NOMO-1 treated with DMSO at 0.1 percent for 48 hours (cell line): ENCODE results near the gene SLX9.

ENCODE experiments used
- DNase-seq: peaks from one replicate; lab custom pipeline; 2025; ENCODE audit not compliant: unreplicated experiment; lab: John Stamatoyannopoulos, UW

The SLX9 gene

DNA sequence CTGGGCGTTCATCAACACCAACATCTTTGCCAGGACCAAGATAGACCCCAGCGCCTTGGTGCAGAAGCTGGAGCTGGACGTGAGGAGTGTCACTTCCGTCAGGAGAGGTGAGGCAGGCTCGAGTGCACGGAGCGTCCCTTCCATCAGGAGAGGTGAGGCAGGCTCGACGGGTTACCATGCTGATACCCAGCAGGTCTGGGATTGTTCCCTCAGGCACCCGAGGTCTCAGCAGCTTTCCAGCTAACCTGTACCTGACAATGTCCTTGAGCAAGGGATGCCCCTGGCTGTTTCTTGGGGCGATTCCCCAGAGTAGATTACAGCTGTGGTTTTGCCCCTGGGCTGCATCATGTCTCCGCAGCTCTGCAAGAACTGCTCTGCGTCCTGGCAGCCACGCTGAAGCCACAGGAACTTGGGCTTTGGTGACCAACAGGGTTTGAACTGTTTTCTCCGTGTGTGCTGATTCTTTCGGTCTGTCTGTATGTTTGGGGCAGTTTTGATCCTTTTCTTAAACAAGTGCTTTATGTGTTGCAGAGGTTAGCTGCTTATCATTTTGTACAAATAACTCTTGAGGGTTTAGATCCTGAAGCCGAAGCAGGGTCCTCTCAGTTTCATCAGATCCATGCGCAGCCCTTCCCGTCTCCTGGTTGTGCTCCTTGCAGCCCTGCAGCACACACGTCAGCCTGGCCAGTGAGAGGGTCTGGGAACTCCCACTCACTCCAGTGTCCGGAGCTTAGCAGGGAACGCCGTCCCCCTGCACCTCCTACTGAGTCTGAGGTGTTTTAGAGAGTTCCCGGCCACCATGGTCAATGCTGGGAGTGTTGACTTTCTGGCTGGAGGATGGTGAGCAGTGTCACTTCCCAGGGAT lies 4.1 kb downstream of the SLX9 start:
- DNase-seq: no peak

DNA sequence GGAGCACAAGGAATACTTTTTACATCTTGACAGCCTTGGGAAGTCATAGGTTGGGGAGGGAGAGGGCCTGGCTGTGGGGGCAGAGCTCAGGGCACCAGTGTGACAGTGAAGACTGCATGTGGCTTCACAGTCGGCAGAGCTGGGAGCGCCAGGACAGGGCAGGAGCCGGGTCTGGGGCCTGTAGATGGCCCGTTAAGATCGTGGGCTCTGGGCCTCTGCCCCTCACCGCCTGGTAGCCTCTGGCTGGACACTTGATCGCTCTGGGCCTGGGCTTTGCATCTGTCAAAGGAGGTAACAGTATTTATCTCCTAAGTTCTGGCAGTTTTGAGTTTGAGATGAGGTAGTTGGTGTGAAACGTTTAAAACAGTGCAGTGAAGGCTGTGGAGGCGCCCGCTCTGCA lies 4.8 kb downstream of the SLX9 start:
- no peak for DNase-seq

DNA sequence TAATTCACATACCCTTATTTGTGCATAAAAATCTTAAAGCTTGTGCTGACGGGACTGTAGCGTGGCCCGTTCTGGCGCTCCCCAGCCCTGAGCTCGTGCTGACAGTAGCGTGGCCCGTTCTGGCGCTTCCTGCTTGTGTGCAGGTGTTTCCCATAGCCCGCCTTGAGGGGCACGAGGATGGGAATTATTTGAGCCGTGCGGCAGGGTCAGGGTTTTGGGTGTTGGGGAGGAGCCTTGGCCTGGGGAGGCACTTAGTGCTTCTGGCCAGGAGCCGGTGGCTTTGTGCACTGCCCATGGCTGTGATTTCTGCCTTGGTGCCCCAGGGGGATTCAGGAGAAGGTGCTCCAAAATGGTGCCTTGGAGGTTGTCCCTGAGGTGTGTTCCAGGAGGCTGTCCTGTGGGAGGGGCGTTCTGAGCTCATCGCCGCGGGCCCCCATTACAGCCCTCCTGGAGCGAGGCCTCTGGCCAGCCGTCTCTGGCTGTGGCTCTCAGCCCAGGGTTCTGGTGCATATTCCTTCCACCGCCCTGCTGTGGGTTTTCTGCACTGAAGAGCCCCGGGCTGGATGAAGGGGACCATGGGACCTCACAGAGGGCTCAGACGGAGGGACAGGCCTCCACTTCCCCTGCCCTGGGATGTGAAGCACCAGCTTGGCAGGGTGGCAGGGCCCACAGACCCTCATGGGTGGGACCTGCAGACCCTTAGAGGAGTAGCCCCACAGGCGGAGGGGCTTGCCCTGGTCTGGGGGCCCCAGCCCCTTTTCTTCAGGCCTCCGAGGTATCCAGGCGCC lies 6.6 kb downstream of the SLX9 start:
- DNase-seq: no peak

DNA sequence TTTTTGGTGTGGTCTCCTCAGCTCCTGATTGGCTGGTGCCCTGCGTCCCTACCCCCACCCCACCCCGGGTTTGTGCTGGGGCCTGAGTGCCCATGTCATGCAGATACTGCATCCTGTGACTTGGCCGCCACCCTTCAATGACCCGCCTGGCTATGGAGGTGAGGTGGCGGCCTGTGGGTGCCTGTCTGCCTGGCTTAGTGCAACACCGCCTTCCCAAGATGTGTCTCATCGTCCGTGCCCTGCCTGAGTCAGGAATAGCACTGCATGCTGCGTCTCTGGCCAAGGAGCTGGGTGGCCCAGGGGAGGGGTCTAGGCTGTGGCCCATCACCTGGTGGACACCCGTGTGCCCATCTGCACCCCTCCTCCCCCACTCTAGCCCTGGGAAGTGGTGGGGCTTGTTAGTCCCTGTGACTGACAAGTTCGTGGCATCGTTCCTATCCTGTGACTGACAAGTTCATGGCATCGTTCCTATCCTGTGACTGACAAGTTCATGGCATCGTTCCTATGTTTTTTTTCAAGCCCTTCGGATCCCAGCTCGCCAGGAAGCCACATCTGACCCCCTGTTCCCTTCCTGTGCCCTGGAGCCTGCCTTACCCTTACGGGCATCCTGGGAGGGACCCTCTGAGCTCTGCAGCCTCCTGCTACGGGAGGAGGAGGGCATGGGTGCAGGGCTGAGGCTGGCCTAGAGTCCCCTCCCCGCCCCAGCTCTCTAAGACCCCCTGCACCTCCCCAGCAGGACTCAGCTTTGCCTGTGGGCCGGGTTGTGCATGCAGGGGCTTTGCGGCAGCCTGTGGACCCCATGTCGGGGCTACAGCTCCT lies 7.5 kb downstream of the SLX9 start:
- DNase-seq: no peak

DNA sequence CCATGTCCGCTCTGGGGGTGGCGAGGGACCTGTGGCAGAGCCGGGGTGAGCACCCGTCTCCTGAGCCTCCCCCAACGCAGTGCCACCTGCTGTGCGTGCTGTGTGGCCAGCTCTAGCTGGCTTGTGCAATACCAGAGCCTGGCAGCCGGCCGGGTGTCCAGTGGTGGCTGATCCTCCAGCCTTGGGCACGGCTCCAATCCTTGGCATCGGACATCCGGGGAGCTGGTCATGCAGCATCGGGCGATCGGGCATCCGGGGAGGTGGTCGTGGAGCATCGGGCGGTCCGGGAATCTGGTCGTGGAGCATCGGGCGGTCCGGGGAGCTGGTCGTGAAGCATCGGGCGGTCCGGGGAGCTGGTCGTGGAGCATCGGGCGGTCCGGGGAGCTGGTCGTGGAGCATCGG lies 8.1 kb downstream of the SLX9 start:
- DNase-seq: no peak

DNA sequence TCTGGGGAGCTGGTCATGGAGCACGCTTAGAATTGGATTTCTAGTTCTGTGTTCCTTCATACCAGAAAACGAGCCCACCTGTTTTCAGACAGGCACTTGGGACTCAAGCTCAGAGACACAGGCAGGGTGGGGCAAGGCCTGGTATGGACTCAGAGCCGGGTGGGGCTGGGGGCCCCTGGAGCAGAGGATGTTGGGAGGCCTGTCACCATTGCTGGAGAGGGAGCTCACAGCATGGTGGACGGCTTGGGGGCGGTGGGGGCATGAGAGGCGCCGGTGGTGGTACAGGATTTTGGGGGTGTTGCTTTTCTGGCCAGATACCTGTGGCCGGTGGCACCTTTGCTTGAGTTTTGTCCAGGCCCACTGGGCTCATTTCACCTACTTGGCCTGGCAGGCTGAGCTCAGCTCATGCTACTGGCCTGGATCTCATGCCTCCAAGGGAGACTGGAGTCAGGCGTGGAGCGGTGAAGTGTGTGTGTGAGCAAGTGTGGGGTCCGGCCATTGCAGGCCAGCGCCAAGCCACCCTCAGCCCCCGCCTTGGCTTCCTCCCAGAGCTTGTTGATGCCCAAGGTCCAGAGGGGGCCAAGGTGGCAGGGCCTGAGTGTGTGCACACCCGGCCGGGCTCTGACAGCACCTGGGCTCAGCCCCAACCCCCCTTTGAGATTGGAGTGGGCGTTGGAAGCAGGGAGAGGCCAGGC lies 8.7 kb downstream of the SLX9 start:
- no peak for DNase-seq

DNA sequence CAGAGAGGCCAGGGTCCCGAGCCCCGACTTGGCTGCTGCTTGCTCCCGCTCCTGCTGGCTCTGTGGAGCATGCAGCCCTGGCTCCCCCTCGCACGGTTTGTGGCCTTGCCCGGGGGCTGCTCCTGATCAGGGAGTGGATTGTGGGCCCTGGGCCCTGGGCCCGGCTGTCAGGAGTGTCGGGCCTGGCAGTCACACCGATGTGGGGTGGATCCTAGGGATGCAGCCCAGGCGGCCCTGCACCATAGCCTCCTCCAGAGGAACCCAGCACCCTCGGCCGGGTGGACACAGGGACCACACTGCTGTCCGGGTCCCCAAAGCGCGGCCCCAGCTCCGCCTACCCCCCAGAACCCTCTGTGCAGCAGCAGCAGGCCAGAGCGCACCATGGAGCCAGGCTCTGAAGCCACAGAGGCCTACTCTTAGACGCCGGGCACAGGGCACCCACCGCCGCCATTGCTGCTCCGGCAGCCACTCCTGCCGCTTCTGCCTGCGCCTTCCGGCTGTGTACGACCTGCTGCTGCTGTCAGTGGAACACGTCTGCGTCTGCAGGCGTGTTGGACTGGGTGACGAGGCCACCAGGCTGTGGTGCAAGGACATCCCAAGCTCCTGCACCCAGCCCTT lies 9.4 kb downstream of the SLX9 start:
- no peak for DNase-seq

DNA sequence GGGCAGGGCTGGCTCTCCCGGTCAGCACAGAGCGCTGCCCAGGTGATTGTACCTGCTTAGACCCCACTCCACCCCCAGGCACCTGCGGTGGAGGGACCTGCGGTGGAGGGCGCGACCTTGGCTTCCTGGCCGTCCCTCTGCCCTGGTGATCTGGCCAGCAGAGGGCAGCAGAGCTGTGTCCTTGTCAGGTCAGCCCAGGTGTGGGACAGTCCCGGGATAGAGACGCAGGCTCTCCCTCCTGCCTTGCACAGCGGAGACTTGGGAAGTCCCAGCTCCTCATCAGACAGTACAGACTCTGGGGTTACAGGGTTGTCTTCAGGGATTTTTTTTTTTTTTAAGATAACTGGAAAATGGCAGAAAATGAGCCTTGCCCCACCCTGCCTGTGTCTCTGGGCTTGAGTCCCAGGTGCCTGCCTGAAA lies 10.0 kb downstream of the SLX9 start:
- peak; percentile 20 for DNase-seq

DNA sequence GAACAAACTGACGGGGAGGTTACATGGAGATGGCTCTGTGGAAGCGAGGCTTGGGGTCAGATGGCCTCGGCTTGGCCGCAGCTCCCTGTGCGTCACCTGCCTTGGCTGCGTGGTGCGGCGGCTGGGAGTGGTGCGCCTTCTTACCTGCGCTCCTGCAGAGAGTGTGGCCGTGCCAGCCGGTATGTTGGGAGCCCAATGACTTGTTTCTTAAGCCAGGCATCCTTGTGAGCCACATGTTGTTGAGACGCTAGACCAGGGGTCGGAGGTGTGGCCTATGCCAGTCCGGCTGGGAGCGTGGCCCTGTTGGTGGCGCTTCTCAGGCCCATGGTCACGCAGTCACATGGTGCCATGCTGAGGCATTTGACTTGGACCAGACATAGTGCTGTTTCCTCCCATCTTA lies 10.5 kb downstream of the SLX9 start:
- no peak for DNase-seq

DNA sequence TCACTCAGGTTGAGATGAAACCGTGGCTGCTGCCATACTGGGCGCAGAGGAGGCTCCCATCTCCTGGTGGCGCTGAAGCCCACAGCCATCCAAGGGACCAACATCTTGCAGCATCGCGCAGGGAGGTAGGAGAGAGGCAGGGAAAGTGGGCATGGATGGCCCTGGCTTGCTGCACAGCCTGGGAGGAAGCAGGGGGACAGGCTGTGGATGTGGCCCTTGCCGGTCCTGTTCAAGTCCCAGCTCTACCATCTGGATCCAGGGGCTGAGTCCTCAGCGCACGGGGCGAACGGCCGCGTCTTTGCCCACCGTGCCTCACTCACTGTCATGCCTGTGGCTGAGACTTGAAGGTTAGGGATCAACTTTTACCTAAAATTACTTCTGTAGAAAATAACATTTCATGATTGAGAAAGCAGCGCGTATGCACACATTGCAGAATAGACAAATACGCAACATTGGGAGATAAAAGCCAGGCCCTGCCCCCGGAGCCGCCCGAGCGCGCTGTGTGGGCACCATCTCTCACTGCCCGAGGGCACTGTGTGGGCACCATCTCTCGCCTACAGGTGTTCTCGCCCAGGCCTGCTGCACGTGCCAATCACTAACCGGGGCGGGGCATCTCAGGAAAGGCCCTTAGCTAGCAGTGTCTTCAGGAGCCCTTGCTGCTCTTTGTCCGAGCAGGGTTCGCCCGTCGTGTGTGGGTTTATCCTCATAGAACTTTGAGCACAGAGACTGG lies 11.5 kb downstream of the SLX9 start:
- no peak for DNase-seq

DNA sequence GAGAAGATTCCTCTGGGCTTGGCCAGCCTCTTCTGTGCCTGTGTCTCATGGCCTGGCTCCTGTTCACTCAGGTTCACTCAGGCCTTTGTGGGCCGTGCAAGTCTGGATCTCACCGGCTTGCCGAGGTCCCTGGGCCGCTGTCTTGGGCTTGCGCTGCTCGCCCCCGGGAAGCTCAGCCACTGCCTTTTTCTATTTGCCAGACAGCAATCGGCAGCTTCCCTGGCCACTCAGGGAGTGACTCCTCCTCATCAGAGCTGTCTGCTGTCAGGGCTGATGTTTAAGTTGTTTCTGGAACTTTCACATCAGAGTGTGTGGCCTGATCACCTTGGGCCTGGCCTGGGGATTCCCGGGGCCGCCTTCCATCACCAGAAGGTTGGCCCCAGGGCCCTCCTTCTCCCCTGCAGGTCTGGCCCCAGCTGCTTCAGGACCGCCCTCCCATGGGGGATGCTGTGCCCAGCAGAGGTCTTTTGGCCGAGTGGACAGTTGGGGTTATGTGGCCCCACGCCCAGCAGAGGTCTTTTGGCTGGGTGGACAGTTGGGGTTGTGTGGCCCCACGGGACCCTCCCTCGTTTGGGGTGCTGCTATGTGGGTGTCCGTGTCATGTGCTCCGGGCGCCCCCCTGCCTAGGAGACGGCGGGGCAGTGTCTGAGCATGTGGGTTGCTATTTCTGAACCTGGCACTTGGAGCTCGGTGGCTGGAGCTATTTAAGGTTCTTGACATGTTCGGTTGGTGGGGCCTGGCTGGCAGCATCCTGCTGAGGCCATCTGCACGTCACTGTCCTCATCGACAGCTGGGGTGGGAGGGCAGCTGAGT lies 12.5 kb downstream of the SLX9 start:
- no peak for DNase-seq

DNA sequence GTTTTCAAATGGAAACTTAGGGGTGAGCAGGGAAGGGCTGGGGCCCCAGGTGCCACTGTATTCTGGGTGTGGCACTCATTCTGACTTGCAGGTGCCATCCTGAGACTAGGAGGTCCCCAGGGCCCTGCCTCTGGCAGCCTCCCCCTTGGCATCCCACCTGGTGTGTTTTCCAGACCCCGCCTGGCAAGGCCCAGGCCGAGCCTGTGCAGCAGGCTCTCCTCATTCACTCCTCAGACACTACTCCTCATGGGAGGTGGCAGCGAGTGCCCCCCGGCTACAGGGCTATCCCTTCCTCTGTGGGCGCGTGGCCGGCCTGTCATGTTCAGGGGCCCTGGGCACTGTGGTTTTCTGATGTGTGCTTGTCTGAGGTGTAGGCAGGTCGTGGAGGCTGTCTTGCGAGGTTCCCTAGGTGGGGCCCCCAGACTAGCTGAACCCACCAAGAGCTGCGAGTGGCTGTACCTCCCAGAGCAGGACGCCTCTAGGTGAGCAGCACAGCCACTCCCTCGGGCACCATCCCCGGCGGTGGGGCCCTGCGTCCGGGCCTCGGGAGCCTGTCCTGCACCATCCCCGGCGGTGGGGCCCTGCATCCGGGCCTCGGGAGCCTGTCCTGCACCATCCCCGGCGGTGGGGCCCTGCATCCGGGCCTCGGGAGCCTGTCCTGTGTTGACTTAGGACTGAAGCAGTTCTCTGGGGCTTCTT lies 13.2 kb downstream of the SLX9 start:
- no peak for DNase-seq

DNA sequence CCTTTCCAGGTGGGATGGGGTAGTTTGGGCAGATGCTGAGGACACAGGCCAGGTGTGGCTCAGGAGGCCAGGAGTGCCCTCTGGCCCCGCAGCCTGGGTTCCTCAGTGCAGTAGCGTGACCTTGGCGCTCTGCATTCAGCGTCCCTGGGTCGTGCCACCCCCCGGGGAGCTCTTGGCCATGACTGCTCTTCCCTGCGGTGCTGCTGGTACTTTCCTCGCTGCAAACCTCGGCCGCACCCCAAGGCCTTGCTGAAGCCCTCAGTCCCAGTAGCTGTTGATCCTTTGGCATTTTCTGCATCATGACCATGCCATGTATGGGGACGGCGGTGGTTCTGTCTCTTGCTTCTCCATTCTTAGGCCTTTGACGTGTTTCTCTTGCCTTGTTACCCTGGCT lies 13.8 kb downstream of the SLX9 start:
- no peak for DNase-seq

DNA sequence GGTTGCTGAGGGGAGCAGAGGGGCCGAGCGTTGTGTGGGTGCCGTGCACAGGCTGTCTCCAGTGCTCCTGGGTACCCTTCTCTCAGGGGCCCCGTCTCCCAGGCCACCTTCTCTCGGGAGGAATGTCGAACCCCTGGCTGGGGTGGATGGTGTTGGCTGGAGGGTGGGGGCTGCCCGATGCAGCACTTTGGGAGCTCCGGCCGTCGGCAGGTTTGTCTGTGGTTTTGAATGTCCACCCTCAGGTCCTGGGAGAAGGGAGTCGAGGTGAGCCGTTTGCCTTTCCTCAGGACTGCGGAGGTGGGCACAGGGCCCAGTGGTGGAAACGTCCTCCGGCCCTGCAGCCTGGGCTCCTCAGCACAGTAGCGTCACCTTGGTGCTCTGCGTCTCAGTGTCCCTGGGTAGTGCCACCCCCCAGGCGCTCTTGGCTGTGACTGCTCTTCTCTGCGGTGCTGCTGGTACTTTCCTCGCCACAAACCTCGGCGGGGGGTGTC lies 14.5 kb downstream of the SLX9 start:
- no peak for DNase-seq

DNA sequence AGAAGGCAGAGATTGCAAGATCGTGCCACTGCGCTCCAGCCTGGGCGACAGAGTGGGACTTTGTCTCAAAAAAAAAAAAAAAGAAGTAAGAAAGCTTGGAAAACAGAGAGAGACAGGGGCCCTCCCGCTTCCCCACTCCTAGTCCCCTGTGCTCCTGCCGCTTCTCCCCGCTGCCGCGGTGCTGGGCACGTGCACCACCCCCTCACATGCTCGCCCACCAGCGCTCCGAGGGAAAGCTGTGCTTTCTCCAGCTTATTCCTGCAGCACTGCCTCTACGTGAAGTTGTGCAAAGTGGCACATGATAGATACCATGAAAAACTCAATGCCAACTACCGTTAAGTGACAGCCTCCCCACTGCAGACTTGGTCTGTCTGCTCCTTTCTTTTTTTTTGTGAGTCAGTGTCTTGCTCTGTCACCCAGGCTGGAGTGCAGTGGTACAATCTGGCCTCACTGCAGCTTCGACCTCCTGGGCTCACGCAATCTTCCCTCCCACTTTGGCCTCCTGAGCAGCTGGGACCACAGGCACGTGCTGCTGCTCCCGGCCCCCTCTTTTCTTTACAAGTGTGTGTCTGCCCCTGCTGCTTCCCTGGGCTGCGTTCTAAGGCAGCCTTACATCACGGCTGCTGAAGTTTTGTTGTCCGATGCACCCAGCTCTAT lies 15.4 kb downstream of the SLX9 start:
- DNase-seq: no peak

DNA sequence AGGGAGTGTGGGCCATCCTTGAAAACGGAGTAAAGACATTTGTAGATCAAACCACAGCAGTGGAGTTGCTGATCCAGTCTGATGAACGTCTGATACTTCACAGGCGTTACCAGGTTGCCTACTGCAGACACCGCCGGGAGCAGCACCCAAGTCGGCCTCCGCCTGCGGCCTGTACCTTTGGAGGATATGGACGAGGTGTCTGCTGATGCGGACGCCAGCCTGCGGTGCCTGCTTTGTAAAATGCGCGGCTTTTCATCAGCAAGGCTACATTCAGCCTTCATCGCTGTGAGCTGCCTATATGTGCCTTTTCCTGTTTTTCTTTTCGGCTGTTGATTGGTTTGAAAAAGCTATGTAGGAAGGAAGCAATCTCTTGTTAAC lies 16.0 kb downstream of the SLX9 start:
- no peak for DNase-seq

DNA sequence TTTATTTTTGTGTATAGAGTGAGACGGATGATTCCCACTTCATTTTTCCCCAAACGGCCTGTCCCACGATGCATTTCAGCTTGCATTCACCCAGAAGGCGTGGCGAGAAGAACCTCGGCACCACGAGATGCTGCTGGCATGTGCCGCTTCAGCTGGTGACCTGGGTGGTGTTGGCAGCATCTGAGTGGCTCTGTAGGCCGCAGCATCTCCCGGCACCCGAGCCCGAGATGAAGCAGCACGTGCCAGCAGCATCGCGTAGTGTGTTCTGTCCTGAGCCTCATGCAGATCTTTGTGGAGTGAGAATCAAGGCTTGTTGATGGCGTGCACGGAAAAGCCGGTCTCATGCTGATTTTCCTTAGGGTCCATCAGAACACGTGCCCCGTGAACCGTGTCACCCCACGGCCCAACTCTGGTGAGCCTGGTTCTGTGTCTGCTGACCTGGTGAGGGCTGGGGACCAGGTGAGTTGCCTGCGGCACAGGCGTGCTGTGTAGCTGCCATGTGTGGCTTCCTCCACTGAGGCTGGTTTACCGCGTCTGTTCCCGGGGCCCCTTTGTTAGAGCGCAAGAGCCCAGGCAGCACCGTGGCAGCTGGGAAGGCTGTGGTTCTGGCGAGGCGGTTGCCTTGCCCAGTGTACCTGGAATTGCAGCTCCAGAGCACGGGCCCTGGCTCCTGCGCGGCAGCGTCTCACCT lies 16.7 kb downstream of the SLX9 start:
- no peak for DNase-seq
